ENCODE results near the gene CKB.

Gene CKB

GRCh38 chr14:103563844-103564505, 41.3 kb upstream of the CKB start:
- no peaks in the 10 kb centered on the region for H3K27me3 ChIP-seq (ENCODE audit: low read length)
- peaks cover 18% of the 10 kb centered on the region; the same call in 1 of the 2 replicates for H4K20me1 ChIP-seq (ENCODE audit: low read depth, low read length)
- H3F3A ChIP-seq (ENCODE audit: insufficient read depth) = peaks cover 5% of the 10 kb centered on the region; the same call in 1 of the 2 replicates
- no peaks in the 10 kb centered on the region for H3K9me3 ChIP-seq (ENCODE audit: insufficient read depth, low read length)
- TF ChIP-seq EZH2phosphoT487 (conservative IDR thresholded peaks at IDR 0.05; ENCODE audit: low read length) = no peak
- H3K27ac ChIP-seq (ENCODE audit: low read depth, low read length) = no peak overlapping the region
- H3K4me3 ChIP-seq (ENCODE audit: insufficient read depth, low read length, poor library complexity, severe bottlenecking) = peak overlapping the region; percentile 95
- peak overlapping the region; percentile 98 for H3K9ac ChIP-seq (ENCODE audit: low read length)
- H3K36me3 ChIP-seq (ENCODE audit: low read length) = peaks cover 12% of the 10 kb centered on the region
- H2AFZ ChIP-seq (ENCODE audit: low read depth, low read length, severe bottlenecking) = no peak overlapping the region
- H3K4me2 ChIP-seq (ENCODE audit: low read depth, low read length, poor library complexity, severe bottlenecking) = peak overlapping the region; percentile 99
- H3K9me2 ChIP-seq (replicated peaks; ENCODE audit: insufficient read depth, low read length) = no peaks in the 10 kb centered on the region
- H3K79me2 ChIP-seq (ENCODE audit: insufficient read depth, low read length) = peaks cover 88% of the 10 kb centered on the region

GRCh38 chr14:103563226-103563620, 40.6 kb upstream of the CKB start:
- Histone ChIP-seq H3K79me2 (ENCODE audit: insufficient read depth, low read length) (peaks cover 92% of the 10 kb centered on the region), H3F3A (ENCODE audit: insufficient read depth) (peaks cover 5% of the 10 kb centered on the region; the same call in 1 of the 2 replicates), H3K4me3 (ENCODE audit: insufficient read depth, low read length, poor library complexity, severe bottlenecking) (peak overlapping the region; percentile 95), H2AFZ (ENCODE audit: low read depth, low read length, severe bottlenecking) (peak overlapping the region; percentile 87), H3K4me2 (ENCODE audit: low read depth, low read length, poor library complexity, severe bottlenecking) (peak overlapping the region; percentile 99), H3K27ac (ENCODE audit: low read depth, low read length) (peak overlapping the region; percentile 85), H3K36me3 (ENCODE audit: low read length) (peaks cover 13% of the 10 kb centered on the region), H3K9ac (ENCODE audit: low read length) (peak overlapping the region; percentile 98), H3K9me3 (ENCODE audit: insufficient read depth, low read length) (no peaks in the 10 kb centered on the region), H4K20me1 (ENCODE audit: low read depth, low read length) (peaks cover 19% of the 10 kb centered on the region; the same call in 1 of the 2 replicates), H3K9me2 (replicated peaks; ENCODE audit: insufficient read depth, low read length) (no peaks in the 10 kb centered on the region), H3K27me3 (ENCODE audit: low read length) (no peaks in the 10 kb centered on the region)
- TF ChIP-seq CTCF (IDR thresholded peaks at IDR 0.05; ENCODE audit: insufficient read depth, low read length, poor library complexity, severe bottlenecking) = no peak

GRCh38 chr14:103562429-103563225, 40.0 kb upstream of the CKB start, which contains the start of the genes BAG5 and COA8:
Gene BAG5 (minus strand): TSS chr14:103562657. CDS start chr14:103561164, 1,493 bp downstream.
Gene COA8 (plus strand): TSS chr14:103562960. CDS start chr14:103563002, 42 bp downstream.
- H3K9me3 ChIP-seq (ENCODE audit: insufficient read depth, low read length) = no peaks in the 10 kb centered on the region
- H3K4me3 ChIP-seq (ENCODE audit: insufficient read depth, low read length, poor library complexity, severe bottlenecking) = peak within 1 kb of the TSS; percentile 95
- peak within 1 kb of the TSS; percentile 87 for H2AFZ ChIP-seq (ENCODE audit: low read depth, low read length, severe bottlenecking)
- peak within 1 kb of the TSS; percentile 85 for H3K27ac ChIP-seq (ENCODE audit: low read depth, low read length)
- H4K20me1 ChIP-seq (ENCODE audit: low read depth, low read length) = peaks cover 19% of the 10 kb centered on the region; the same call in 1 of the 2 replicates
- H3K9me2 ChIP-seq (replicated peaks; ENCODE audit: insufficient read depth, low read length) = no peaks in the 10 kb centered on the region
- H3K36me3 ChIP-seq (ENCODE audit: low read length) = peaks cover 13% of the 10 kb centered on the region
- H3F3A ChIP-seq (ENCODE audit: insufficient read depth) = peaks cover 5% of the 10 kb centered on the region; the same call in 1 of the 2 replicates
- peaks cover 92% of the 10 kb centered on the region for H3K79me2 ChIP-seq (ENCODE audit: insufficient read depth, low read length)
- no peak for TF ChIP-seq EZH2phosphoT487 (conservative IDR thresholded peaks at IDR 0.05; ENCODE audit: low read length)
- no peak for TF ChIP-seq CTCF (IDR thresholded peaks at IDR 0.05; ENCODE audit: insufficient read depth, low read length, poor library complexity, severe bottlenecking)
- peak within 1 kb of the TSS; percentile 99 for H3K4me2 ChIP-seq (ENCODE audit: low read depth, low read length, poor library complexity, severe bottlenecking)
- peak within 1 kb of the TSS; percentile 98 for H3K9ac ChIP-seq (ENCODE audit: low read length)
- H3K27me3 ChIP-seq (ENCODE audit: low read length) = no peaks in the 10 kb centered on the region

Measured in SU-DHL-6 (cell line).